ENCODE results near the gene SLC4A4.

Gene SLC4A4

DNA sequence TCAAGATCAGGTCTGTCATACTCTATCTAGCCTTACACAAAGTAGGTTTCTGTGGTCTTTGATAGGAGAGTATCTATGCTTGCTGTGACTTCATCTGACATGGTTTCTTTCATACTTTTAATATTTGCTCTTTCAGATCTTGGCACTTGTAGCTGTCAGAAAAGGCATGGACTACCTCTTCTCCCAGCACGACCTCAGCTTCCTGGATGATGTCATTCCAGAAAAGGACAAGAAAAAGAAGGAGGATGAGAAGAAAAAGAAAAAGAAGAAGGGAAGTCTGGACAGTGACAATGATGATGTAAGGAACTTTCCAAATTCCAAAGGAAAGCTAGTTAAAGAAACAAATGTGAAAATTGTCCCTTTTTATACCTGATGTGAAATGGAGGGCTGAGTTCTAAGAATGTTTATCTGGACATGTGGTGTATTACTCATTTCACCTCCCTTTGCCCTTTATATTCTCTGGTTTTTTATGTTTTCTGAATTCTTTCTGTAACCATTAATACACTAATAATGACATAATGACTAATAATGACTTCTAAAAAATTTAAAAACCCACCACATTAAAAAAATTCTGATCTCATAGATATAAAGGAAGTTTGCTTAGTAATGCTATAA lies 221.2 kb downstream of the SLC4A4 start:
- TF ChIP-seq, protein P1, sequence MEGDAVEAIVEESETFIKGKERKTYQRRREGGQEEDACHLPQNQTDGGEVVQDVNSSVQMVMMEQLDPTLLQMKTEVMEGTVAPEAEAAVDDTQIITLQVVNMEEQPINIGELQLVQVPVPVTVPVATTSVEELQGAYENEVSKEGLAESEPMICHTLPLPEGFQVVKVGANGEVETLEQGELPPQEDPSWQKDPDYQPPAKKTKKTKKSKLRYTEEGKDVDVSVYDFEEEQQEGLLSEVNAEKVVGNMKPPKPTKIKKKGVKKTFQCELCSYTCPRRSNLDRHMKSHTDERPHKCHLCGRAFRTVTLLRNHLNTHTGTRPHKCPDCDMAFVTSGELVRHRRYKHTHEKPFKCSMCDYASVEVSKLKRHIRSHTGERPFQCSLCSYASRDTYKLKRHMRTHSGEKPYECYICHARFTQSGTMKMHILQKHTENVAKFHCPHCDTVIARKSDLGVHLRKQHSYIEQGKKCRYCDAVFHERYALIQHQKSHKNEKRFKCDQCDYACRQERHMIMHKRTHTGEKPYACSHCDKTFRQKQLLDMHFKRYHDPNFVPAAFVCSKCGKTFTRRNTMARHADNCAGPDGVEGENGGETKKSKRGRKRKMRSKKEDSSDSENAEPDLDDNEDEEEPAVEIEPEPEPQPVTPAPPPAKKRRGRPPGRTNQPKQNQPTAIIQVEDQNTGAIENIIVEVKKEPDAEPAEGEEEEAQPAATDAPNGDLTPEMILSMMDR (IDR thresholded peaks at IDR 0.05; ENCODE audit: borderline replicate concordance, insufficient read depth, low read depth, low read length): no peak
- H3K4me3 ChIP-seq (ENCODE audit: low read depth, low read length): no peak overlapping the region

GRCh38 chr4:71564775-71565174 lies 226.0 kb downstream of the SLC4A4 start:
- TF ChIP-seq, protein P1 (IDR thresholded peaks at IDR 0.05; ENCODE audit: borderline replicate concordance, insufficient read depth, low read depth, low read length): no peak
- no peak overlapping the region for H3K4me3 ChIP-seq (ENCODE audit: low read depth, low read length)

GRCh38 chr4:71566856-71567255 lies 228.0 kb downstream of the SLC4A4 start:
- no peak overlapping the region for H3K4me3 ChIP-seq (ENCODE audit: low read depth, low read length)
- TF ChIP-seq, protein P1 (IDR thresholded peaks at IDR 0.05; ENCODE audit: borderline replicate concordance, insufficient read depth, low read depth, low read length): no peak

DNA sequence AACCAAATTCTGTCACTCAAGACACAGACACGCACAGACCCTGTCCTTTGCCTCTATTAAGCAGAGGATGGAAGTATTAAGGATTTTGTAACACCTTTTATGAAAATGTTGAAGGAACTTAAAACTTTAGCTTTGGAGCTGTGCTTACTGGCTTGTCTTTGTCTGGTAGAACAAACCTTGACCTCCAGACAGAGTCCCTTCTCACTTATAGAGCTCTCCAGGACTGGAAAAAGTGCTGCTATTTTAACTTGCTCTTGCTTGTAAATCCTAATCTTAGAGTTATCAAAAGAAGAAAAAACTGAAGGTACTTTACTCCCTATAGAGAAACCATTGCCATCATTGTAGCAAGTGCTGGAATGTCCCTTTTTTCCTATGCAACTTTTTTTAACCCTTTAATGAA lies 229.3 kb downstream of the SLC4A4 start:
- TF ChIP-seq, protein P1 (IDR thresholded peaks at IDR 0.05; ENCODE audit: borderline replicate concordance, insufficient read depth, low read depth, low read length): no peak
- H3K4me3 ChIP-seq (ENCODE audit: low read depth, low read length): no peak overlapping the region

DNA sequence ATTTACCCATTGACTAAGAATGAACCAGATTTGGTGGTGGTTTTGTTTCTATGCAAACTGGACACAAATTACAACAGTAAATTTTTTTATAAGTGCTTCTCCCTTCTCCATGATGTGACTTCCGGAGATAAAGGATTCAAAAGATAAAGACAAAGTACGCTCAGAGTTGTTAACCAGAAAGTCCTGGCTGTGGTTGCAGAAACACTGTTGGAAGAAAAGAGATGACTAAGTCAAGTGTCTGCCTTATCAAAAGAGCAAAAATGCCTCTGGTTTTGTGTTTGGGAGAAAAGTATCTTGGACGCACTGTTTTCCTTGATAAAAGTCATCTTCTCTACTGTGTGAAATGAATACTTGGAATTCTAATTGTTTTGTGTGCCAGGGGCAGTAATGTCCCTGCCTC lies 231.7 kb downstream of the SLC4A4 start:
- TF ChIP-seq, protein P1 (IDR thresholded peaks at IDR 0.05; ENCODE audit: borderline replicate concordance, insufficient read depth, low read depth, low read length): no peak
- H3K4me3 ChIP-seq (ENCODE audit: low read depth, low read length): no peak overlapping the region

DNA sequence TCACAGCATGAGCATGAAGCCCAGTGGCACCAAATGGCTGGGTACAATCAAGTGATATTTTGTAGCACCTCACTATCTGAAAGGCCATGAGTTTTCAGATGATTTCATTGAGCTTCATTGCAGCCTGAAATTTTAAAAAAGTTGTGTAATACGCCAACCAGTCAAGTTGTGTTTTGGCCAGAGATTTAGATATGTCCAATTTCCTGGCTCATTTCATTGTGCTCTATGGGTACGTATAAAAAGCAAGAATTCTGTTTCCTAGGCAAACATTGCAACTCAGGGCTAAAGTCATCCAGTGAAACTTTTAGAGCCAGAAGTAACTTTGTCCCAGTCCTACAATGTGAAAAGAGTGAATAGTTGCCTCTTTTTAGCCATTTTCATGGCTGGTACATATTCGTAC lies 232.5 kb downstream of the SLC4A4 start:
- no peak overlapping the region for H3K4me3 ChIP-seq (ENCODE audit: low read depth, low read length)
- TF ChIP-seq, protein P1 (IDR thresholded peaks at IDR 0.05; ENCODE audit: borderline replicate concordance, insufficient read depth, low read depth, low read length): no peak

- H3K4me3 ChIP-seq (ENCODE audit: low read depth, low read length): no peak overlapping the region
- TF ChIP-seq, protein P1 (IDR thresholded peaks at IDR 0.05; ENCODE audit: borderline replicate concordance, insufficient read depth, low read depth, low read length): no peak
These were observed 245.2 kb downstream of the SLC4A4 start for GRCh38 chr4:71583971-71584370.
